Neural crest cell (in vitro differentiated cells): ENCODE data around the gene ZDHHC1. TPM values are rescaled to one million over a fixed set of nuclear protein-coding genes. Genes with fewer than 3 reads are reported as not detected.

Experiments
- DNase-seq: peaks from one replicate; pipeline ENCODE4 v3.0.0; 2021; ENCODE audit warnings: low read depth, mixed read lengths, low spot score
- H3K27ac Mint-ChIP-seq: one replicate; pipeline ENCODE4 v1.8.0; 2021; ENCODE audit warnings: mild to moderate bottlenecking, mixed read lengths; ENCODE audit not compliant: unreplicated experiment
- H3K27me3 Mint-ChIP-seq: 2 replicates; pipeline ENCODE4 v1.8.0; 2021; ENCODE audit warnings: low read depth, mild to moderate bottlenecking, mixed read lengths
- H3K36me3 Mint-ChIP-seq: 2 replicates; pipeline ENCODE4 v1.8.0; 2021; ENCODE audit warnings: low read depth, mild to moderate bottlenecking, mixed read lengths
- H3K4me1 Mint-ChIP-seq: 2 replicates; pipeline ENCODE4 v1.8.0; 2021; ENCODE audit warnings: mixed read lengths
- H3K4me3 Mint-ChIP-seq: one replicate; pipeline ENCODE4 v1.8.0; 2021; ENCODE audit warnings: mild to moderate bottlenecking, mixed read lengths
- H3K9me3 Mint-ChIP-seq: 2 replicates; pipeline ENCODE4 v1.8.0; 2021; ENCODE audit warnings: mixed read lengths
- total RNA-seq: library from RNA; stranded (reverse); gene quantifications from 2 replicates; pipeline ENCODE4 v1.2.1, GENCODE V29; 2021
- TF ChIP-seq, protein P1 (sequence below): fragments of 200-600 bp; sonication (generic); conservative IDR thresholded peaks from 2 replicates; pipeline ENCODE4 v1.5.0; 2021; ENCODE audit warnings: antibody characterized with exemption, mild to moderate bottlenecking

The ZDHHC1 gene
- total RNA-seq, 1 donor from 2014 or later = 10.2 TPM

DNA sequence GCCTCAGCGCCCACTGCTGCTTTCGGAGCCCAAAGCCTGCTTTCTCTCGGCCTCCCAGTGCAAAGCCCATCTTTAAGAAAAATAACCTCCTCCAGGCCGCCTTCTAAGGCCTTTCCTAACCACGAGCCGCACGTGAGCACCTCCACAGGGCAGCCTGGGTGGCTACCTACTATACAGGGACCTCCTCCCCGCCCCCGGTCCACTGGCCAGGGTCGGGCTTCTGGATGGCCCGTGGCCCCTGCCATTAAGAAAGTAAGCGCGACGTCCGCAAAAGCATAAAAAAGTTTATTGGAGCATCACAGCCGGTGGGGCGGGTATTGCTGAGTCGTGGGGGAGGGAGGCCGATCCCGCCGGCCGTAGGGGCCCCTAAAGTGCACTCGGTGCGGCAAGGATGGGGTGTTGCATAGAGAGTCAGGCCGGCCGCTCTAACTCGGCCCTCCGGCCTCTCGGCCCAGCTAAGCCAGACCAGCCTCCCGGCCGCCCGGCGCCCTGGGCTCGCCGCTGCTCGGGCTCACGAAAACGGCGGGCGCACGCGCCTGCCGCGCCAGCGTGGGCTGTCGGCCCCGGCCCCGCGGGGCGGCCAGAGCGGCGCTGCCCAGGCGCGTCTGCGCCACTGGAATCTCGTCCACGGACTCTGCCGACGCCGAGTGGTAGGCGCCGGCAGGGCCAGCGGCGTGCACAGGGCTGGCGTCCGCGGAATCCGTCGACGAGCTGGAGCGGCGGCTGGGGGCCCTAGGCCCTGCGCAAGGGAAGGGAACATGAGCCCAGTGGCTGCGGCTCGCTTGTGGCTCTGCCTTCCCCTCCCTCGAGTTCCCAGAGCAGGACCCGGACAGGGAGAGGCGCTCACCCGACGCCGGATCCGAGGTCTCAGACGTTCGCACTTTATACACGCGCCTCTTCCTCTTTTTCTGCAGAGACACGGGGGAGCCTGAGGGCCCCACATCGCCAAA lies 21.8 kb downstream of the ZDHHC1 start:
- Mint-ChIP-seq H3K4me3 (peak overlapping the region; percentile 79), H3K27ac (no peak overlapping the region), H3K4me1 (peaks cover 31% of the 10 kb centered on the region), H3K36me3 (no peaks in the 10 kb centered on the region), H3K9me3 (no peaks in the 10 kb centered on the region), H3K27me3 (peaks cover 52% of the 10 kb centered on the region)
- DNase-seq = no peak
- TF ChIP-seq, protein P1, sequence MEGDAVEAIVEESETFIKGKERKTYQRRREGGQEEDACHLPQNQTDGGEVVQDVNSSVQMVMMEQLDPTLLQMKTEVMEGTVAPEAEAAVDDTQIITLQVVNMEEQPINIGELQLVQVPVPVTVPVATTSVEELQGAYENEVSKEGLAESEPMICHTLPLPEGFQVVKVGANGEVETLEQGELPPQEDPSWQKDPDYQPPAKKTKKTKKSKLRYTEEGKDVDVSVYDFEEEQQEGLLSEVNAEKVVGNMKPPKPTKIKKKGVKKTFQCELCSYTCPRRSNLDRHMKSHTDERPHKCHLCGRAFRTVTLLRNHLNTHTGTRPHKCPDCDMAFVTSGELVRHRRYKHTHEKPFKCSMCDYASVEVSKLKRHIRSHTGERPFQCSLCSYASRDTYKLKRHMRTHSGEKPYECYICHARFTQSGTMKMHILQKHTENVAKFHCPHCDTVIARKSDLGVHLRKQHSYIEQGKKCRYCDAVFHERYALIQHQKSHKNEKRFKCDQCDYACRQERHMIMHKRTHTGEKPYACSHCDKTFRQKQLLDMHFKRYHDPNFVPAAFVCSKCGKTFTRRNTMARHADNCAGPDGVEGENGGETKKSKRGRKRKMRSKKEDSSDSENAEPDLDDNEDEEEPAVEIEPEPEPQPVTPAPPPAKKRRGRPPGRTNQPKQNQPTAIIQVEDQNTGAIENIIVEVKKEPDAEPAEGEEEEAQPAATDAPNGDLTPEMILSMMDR = no peak

DNA sequence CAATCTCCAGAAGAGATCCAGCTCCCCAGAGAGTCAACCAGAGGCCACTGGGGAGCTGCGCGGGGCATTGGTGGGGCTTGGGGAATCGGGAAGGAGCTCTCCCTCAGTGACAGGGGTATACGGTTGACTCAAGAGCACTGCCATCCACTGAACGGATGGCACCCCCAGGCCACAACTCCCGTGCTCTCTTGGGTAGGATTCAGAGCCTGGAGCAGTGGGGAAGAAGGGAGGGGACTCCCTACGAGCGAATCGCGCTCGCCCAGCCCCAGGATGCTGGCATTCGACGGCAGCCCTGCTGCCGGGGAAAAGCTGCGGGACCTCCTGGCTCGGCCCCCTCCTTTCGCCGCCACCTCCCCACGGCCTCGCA lies 22.5 kb downstream of the ZDHHC1 start:
- Mint-ChIP-seq H3K27ac (no peak overlapping the region), H3K9me3 (no peaks in the 10 kb centered on the region), H3K4me3 (peak overlapping the region; percentile 79), H3K27me3 (peaks cover 53% of the 10 kb centered on the region), H3K36me3 (no peaks in the 10 kb centered on the region), H3K4me1 (peaks cover 32% of the 10 kb centered on the region)
- no peak for DNase-seq
- TF ChIP-seq, protein P1 = no peak

DNA sequence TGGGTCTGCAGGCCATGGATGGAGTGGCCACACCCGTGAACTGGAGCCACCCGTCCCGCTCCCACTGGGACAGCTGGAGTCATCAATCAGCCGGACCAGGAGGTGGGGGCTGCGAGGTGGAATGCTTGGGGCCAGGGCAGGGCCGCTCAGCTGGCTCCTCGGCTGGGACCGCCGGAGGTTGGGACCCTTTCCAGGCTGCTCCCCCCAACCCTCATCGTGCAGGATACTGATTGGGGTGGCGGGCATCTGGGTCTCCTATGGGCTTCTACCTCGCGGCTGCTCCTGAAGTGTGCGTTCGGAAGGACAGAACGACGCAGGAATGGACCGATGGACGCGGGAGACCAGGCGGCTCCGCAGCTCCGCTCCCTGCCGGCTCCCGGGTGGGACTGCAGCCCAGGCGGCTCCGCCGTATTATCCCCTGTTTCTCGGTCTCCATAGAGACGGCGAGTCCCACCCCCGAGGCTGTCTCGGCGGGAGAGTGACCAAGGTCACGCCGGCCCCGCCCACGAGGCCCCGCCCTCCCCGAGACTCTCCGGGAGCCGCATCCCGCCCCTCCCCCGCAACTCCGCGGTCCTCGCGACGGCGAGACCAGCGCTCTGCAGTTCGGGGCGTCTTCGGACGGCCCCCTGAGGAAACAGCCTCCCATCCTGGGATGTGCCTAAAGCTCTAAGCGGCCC lies 23.0 kb downstream of the ZDHHC1 start, which contains the start of gene TPPP3:
Gene TPPP3, minus strand, starts transcription at position 388 of the 677 bp plus-strand sequence. CDS start 2,387 bp downstream, outside the sequence.
- TF ChIP-seq, protein P1 = peak; percentile 73
- H3K9me3 Mint-ChIP-seq = no peaks in the 10 kb centered on the region
- H3K27ac Mint-ChIP-seq = no peak within 1 kb of the TSS
- H3K4me3 Mint-ChIP-seq = peak within 1 kb of the TSS; percentile 79
- H3K36me3 Mint-ChIP-seq = no peaks in the 10 kb centered on the region
- peaks cover 53% of the 10 kb centered on the region for H3K27me3 Mint-ChIP-seq
- H3K4me1 Mint-ChIP-seq = peaks cover 32% of the 10 kb centered on the region
- peak; percentile 82 for DNase-seq

DNA sequence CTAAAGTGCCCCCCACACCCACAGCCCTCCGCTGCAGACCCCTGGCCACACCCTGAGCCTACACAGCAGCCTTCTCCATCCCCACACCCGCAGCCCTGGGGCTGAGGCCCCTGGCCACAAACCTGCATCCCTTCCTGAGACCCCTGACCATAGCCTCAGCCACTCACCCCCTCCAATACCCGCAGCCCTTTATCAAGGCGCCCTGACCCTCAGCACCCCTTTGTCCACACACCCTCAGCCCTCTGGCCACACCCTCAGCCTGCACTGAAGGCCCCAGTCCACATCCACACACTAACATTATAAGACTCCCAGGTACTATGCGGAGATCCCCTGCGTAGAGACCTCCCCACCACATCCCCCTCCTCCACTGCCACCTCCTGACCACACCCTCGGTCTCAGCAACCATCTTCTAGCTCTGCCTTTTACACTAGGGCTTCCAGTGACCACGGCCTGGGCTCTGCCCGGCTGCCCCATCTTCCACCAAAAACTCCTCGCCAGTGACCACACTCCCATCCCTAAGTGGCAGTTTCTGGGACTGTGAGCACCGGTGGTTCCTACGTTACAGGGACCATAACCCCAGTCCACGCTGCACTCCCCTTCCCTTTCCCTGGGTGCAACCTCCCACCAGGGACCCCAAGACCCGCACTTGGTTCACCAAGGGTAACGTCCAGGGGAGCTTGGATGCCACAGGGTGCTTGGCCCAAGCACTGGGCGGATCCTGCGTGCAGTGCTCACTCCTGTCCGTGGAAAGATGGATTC lies 23.8 kb downstream of the ZDHHC1 start:
- TF ChIP-seq, protein P1 = no peak
- Mint-ChIP-seq H3K9me3 (no peaks in the 10 kb centered on the region), H3K27ac (no peak overlapping the region), H3K4me1 (peaks cover 32% of the 10 kb centered on the region), H3K36me3 (no peaks in the 10 kb centered on the region), H3K4me3 (peak overlapping the region; percentile 57), H3K27me3 (peaks cover 53% of the 10 kb centered on the region)
- DNase-seq = no peak
